Measurements from ENCODE around the gene HEYL.

Gene HEYL

DNA sequence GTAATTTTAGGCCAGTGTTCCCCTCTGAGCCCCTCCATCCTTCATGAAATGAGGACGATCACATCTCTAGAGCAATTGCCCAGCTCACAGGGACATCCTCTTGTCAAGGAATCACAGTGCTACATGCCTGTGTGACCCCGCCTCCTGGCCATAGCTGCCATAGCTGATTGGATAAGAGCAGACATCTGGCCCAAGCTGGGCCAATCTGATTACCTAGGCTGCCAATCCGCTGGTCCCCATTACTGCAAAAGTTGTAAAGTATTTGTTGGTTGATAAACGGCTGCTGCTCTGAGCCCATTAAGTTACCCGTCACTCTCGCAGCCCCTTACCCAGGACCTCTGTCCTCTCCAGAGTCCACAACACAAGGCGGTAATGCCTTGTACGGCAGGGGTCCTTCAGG lies 24.1 kb upstream of the HEYL start:
- DNase-seq = no peak

DNA sequence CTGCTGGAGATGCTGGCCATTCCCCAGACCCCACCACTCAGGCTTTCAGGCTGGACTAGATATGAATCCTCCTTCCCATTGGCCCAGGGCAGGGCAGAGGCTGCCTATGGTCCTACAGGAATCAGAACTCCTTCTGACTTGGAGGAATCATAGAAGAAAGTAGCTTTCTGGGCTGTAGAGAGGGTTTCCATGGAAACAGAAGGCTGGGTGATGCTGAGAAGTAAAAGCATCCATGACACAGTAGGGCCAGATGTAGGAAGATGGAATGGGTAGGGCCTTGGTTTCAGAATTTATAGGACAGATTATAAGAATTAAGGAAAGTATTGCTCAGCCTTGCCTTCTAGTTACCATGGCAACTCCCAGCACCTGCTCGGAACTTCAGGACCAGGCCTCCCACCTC lies 23.4 kb upstream of the HEYL start:
- no peak for DNase-seq

- no peak for DNase-seq
Measured at GRCh38 chr1:39659538-39659937, 20.1 kb upstream of the HEYL start.

- DNase-seq = no peak
Measured at GRCh38 chr1:39659110-39659509, 19.7 kb upstream of the HEYL start.

DNA sequence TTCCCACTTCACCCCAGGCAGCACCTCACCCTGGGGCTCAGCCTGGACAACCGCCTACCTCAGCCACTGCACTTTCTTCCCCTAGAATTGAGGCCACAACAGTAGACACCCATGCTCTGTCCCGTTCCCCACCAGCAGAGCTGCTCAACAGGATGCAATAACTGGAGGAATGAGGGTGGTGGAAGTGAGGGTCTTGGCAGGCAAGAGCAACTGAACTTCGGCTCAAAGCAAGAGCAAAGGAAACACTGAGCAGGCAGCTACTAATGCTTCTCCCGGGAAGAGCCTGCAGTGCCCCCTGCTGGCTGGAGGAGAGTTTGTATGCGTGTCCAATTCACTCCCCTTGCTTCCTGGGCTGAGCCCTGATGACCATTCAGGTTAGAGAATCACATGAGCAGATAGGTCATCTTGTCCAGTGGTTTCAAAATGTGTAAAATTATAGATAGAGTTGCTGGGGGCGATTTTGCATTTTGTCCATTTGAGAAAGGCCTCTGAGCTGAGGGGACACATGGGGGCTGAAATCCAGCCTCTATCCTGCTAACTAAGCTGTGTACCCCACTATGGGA lies 18.6 kb upstream of the HEYL start:
- peak; percentile 84 for DNase-seq

DNA sequence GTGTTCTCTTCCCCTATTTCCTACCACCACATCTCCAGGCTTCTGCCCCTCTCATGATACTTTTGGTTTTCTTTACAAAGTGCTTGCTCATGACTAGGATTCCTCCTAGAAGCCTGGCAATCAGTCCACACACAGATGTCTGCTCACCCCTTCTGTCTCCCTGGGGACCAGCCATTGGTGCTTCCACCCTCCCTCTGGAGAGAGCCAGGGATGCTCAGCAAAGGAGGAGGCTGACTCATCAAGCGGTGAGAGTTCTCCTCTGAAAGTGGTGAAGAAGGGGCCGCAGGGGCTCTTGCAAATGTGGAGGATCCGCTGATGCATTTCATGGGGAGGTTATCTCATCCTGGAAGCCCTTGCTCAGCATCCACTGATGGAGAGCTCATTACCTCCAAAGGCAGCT lies 18.0 kb upstream of the HEYL start:
- DNase-seq = no peak

GRCh38 chr1:39656391-39656790 lies 16.9 kb upstream of the HEYL start:
- no peak for DNase-seq

GRCh38 chr1:39655578-39656268 lies 16.3 kb upstream of the HEYL start:
- DNase-seq = no peak

DNA sequence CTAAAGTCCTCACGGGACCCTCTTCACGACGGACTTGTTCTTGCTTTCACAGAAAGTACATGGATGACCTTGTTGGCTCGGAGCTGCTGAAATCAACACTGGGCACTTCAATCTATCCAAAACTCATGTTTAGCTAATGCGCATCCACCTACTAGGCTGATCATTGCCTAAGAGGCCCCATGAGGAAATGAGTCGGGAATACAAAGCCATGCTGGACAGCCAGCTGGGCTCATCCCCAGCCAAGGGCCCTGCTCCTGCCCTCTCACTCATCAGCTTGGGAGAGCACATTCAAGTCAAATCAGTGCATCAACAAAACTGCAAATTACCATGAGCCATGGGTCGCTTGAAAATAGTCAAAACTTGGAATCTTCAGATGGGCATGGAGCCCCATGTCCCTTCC lies 14.8 kb upstream of the HEYL start:
- no peak for DNase-seq

GRCh38 chr1:39653546-39654031 lies 14.1 kb upstream of the HEYL start:
- DNase-seq = peak; percentile 80

DNA sequence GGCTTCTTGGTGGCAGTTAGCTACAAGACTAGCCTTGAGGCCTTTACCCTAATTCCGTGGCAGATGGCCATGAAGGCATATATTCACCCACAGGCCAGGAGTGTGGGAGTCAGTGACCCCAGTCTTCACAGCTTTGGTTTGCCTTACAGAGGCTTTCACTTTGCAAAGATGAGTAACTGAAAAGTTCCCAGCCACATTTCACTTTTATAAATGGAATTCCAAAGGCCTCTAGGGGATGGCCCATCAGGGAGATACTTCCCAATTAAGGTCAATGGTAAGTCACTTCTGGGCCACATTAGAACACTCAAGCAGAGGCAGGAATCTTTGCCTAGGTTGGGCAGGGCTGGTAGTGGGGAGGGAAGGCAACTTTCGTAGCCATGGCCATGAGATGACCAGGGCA lies 13.1 kb upstream of the HEYL start:
- DNase-seq = no peak

GRCh38 chr1:39652105-39652504 lies 12.7 kb upstream of the HEYL start:
- DNase-seq = no peak

GRCh38 chr1:39650431-39650830 lies 11.0 kb upstream of the HEYL start:
- peak; percentile 18 for DNase-seq

GRCh38 chr1:39649636-39650185 lies 10.3 kb upstream of the HEYL start:
- no peak for DNase-seq

GRCh38 chr1:39648496-39648895 lies 9.1 kb upstream of the HEYL start:
- DNase-seq = no peak

DNA sequence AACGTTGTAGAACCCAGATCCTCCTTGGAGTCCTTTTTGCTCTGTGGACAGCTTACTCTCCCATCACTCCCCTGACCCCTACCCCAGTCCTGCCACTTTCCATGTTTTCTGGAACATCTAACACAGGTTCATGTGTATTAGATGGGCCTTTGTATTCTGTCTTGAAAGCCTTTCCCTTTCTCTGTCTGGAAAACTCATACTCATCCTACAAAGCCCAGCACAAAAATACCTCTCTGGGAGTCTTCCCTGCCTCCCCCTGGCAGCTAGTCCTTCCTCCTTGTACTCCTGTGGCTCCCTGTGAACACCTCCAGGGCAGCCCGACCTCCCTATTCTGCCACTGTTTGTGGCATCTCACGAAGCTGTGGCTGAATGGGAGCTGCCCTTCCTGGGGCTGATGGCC lies 7.8 kb upstream of the HEYL start:
- no peak for DNase-seq

DNA sequence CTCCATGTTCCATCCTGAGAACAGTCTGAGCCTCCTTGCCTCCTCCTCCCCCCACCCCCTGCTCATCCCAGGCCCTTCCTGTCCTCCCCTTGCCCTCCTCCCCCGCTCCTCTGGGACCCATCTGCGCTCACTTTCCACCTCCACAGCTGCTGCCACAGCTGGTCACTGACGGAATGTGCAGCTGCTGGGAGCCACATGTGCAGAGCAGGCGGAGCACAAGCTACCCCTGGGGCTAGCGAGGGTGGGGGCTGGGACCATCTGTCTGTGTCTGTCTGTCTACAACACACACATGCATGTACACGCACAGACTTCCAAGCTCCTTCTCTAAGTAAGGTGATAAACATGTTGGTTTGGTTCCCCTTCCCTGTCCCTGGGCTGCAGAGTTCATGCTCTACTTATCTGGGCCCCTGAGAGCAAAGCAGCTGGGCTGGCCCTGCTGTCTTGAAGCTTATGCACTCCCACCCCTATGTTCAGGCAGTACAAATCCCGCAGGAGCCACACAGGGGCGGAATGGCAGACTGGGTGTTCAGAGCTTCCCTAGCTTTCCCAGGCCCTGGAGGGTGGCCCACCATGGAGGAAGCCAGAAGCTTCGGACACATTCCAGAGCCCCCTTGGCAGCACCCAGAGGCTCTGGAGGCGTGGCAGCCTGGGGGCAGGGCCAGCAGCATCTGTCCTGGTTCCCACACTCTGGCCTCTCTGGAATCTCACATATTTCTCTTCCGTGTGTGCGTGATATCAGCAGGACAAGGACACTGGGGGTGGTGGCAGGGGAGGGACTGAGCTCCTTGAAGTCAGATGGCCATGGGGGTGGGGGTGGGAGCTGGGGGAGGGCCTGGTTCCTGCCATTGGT lies 7.0 kb upstream of the HEYL start:
- peak; percentile 60 for DNase-seq

- no peak for DNase-seq
Measured at GRCh38 chr1:39645411-39646043, 6.1 kb upstream of the HEYL start.

GRCh38 chr1:39643705-39644104 lies 4.3 kb upstream of the HEYL start:
- DNase-seq = no peak

GRCh38 chr1:39642796-39643195 lies 3.4 kb upstream of the HEYL start:
- DNase-seq = no peak

DNA sequence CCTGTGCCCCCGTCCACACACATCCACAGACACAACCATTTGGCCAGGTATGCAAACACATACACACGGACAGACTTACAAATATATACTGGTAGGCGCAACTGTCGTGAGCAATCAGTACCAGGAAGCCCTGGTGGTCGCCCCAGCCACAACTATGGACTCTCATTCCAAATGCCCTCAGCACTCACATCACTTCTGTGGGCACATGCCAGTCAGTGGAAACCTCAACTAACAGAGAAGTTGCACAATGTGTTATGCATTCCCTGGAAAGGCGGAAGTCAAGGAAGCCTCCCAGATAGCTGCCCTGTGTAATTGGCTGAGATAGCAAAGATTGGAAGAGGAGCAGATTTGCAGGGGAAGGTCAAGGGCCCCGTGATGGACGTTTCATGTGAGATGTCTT lies 1.4 kb upstream of the HEYL start:
- no peak for DNase-seq

DNA sequence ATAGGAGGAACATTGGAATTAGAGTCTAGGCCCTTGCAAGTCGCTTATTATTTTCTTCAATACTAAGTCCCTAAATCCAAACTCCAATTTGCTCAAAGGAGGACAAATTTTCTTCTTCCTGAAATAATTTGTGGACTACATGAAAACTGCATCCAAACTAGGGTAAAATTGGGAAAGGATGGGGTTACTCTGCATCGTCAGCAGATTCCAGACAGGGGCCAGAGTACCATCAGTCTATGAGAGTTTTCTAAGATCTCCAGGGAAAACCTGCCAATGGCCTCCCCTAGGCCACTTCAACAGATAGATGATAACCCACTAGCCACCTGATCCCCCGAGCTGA lies 508 bp downstream of the HEYL start:
- no peak for DNase-seq

- DNase-seq = no peak
Measured at GRCh38 chr1:39637361-39637760, 2.1 kb downstream of the HEYL start.

GRCh38 chr1:39635871-39636210 lies 3.6 kb downstream of the HEYL start:
- no peak for DNase-seq
